C4-2B (cell line): Measurements from ENCODE around the gene ART1.

ENCODE experiments used
- H3K27ac ChIP-seq: fragments of 450-650 bp; 2 replicates; pipeline ENCODE4 v1.5.1; 2017
- ZFX ChIP-seq: fragments of 450-650 bp; IDR thresholded peaks from 2 replicates; pipeline ENCODE4 v1.6.1; 2017
- TF ChIP-seq, protein P1 (sequence below): fragments of 450-650 bp; conservative IDR thresholded peaks from 2 replicates; pipeline ENCODE4 v1.5.1; 2017; ENCODE audit warnings: mild to moderate bottlenecking

The ART1 gene

GRCh38 chr11:3669742-3670183, 24.8 kb downstream of the ART1 start:
- H3K27ac ChIP-seq: no peak overlapping the region
- TF ChIP-seq ZFX: no peak
- TF ChIP-seq, protein P1, sequence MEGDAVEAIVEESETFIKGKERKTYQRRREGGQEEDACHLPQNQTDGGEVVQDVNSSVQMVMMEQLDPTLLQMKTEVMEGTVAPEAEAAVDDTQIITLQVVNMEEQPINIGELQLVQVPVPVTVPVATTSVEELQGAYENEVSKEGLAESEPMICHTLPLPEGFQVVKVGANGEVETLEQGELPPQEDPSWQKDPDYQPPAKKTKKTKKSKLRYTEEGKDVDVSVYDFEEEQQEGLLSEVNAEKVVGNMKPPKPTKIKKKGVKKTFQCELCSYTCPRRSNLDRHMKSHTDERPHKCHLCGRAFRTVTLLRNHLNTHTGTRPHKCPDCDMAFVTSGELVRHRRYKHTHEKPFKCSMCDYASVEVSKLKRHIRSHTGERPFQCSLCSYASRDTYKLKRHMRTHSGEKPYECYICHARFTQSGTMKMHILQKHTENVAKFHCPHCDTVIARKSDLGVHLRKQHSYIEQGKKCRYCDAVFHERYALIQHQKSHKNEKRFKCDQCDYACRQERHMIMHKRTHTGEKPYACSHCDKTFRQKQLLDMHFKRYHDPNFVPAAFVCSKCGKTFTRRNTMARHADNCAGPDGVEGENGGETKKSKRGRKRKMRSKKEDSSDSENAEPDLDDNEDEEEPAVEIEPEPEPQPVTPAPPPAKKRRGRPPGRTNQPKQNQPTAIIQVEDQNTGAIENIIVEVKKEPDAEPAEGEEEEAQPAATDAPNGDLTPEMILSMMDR: no peak

- TF ChIP-seq, protein P1: no peak
- no peak for TF ChIP-seq ZFX
- no peak within 1 kb of the TSS for H3K27ac ChIP-seq
Observed at GRCh38 chr11:3671334-3672254, 26.7 kb downstream of the ART1 start, which contains the start of gene CHRNA10. CHRNA10 (minus strand) TSS chr11:3671384; CDS start chr11:3671312, 72 bp downstream.

DNA sequence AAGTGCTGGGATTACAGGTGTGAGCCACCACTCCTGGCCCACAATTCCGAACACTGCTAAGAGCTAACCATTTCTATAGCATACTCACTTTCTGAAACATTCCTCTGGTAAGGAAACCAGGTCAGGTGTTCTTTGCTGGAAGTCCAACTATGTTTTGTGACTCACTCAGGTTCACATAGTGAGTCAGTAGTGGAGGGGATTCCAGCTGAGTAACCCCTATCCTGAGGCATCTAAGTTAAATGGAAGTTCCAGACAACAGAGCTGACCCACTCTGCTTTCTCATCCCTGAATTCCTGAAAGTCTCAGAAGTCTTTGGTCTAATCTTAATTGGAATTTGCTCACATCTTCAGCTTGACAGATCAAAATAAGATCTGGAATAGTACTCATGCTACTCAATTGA, 29.3 kb downstream of the ART1 start:
- TF ChIP-seq ZFX: no peak
- TF ChIP-seq, protein P1: no peak
- H3K27ac ChIP-seq: no peak overlapping the region

GRCh38 chr11:3675971-3676370, 31.0 kb downstream of the ART1 start:
- TF ChIP-seq, protein P1: no peak
- no peak for TF ChIP-seq ZFX
- no peak overlapping the region for H3K27ac ChIP-seq

- H3K27ac ChIP-seq: no peak overlapping the region
- TF ChIP-seq, protein P1: no peak
- no peak for TF ChIP-seq ZFX
Observed at GRCh38 chr11:3679077-3679476, 34.1 kb downstream of the ART1 start.

GRCh38 chr11:3683039-3683438, 38.1 kb downstream of the ART1 start:
- no peak overlapping the region for H3K27ac ChIP-seq
- TF ChIP-seq ZFX: no peak
- TF ChIP-seq, protein P1: no peak

- TF ChIP-seq, protein P1: no peak
- no peak for TF ChIP-seq ZFX
- no peak overlapping the region for H3K27ac ChIP-seq
Observed at GRCh38 chr11:3684129-3684818, 39.3 kb downstream of the ART1 start.
